Gastroesophageal sphincter (tissue), 4 donors: Measurements from ENCODE around the gene CEP112. TPM values are rescaled to one million over a fixed set of nuclear protein-coding genes. Genes with fewer than 3 reads are reported as not detected.

Experiments used
- ATAC-seq: fragments of 150-250 bp; one replicate; pipeline ENCODE4 v1.9.1; 2016; ENCODE audit warnings: mild to moderate bottlenecking, moderate library complexity
- H3K27ac ChIP-seq, 4 donors: fragments of 200-600 bp; sonication (generic) in 3 of 4; 1 replicate in 3 of 4; 2 replicates in 1 of 4; pipeline ENCODE4 v1.5.1; 2016 to 2019
- H3K27me3 ChIP-seq: fragments of 200-600 bp; sonication (generic); one replicate; pipeline ENCODE4 v1.5.1; 2019
- H3K36me3 ChIP-seq, 2 donors: fragments of 200-600 bp; sonication (generic); one replicate each; pipeline ENCODE4 v1.5.1; 2019; ENCODE audit warnings: control low read depth in 1 of 2
- H3K4me1 ChIP-seq, 3 donors: fragments of 200-600 bp; sonication (generic); 1 replicate in 2 of 3; 2 replicates in 1 of 3; pipeline ENCODE4 v1.5.1; 2016 to 2019; ENCODE audit warnings: control low read depth in 2 of 3
- H3K4me3 ChIP-seq, 2 donors: fragments of 200-600 bp; sonication (generic); one replicate each; pipeline ENCODE4 v1.5.1; 2019; ENCODE audit warnings: mild to moderate bottlenecking in 1 of 2, moderate library complexity in 1 of 2
- H3K9me3 ChIP-seq, 3 donors: fragments of 200-600 bp; sonication (generic); one replicate each; pipeline ENCODE4 v1.5.1; 2017 to 2019; ENCODE audit warnings: control low read depth in 2 of 3
- EP300 ChIP-seq: sonication (generic); formaldehyde crosslinking; IDR thresholded peaks from one replicate; pipeline ENCODE4 v1.6.1; 2017; ENCODE audit warnings: antibody characterized with exemption, mild to moderate bottlenecking
- POLR2A ChIP-seq, 2 donors: fragments of 450-650 bp; IDR thresholded peaks; one replicate each; pipeline ENCODE4 v1.6.1; 2017; ENCODE audit warnings: antibody characterized with exemption in 2 of 2, mild to moderate bottlenecking in 2 of 2, moderate library complexity in 1 of 2
- POLR2AphosphoS5 ChIP-seq: sonication (generic); formaldehyde crosslinking; IDR thresholded peaks from one replicate; pipeline ENCODE4 v1.6.1; 2017; ENCODE audit warnings: antibody characterized with exemption
- WGBS, 2 donors: methylation state at CpG; one replicate each; pipeline ENCODE4 v1.1.5; 2018; ENCODE audit warnings: low coverage in 1 of 2; 5-methylcytosine and 5-hydroxymethylcytosine counted together
- total RNA-seq, 4 donors: library from RNA; depleted of rRNA; stranded (reverse); fragments of >200 nt; gene quantifications; one replicate each; pipeline ENCODE4 v1.1.0, GENCODE V29; 2016
- TF ChIP-seq, protein P1 (sequence below), 4 experiments: fragments of 200-600 bp in 2 of 4; fragments of 450-650 bp in 2 of 4; sonication (generic) in 1 of 4; IDR thresholded peaks; one replicate each; pipeline ENCODE4 v1.5.1; 2017 to 2019; ENCODE audit warnings: antibody characterized with exemption in 4 of 4, mild to moderate bottlenecking in 2 of 4, moderate library complexity in 2 of 4

Gene CEP112
- total RNA-seq, 4 donors from 2014 or later: 21.9 to 38.2 (median 27.0) TPM

DNA sequence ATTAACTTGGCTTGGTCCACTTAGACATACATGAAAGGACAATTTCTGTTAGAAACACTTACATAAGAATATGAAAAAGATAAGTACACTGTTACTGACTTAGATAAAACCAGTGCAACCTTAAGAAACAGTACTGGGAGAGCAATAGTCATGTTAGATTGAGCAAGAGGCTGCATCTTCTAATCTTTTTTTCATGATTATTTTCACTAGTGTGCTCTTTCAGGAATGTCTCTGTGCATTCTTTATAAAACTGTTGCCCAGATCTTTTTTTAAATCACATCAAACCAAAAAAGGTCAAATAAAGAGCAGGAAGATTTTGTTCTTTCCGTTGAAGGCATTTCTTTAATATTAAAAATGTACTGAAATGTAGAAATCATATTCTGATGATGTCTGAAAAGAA is 529.7 kb downstream of the CEP112 start:
- Histone ChIP-seq H3K27me3 (no peaks in the 10 kb centered on the region), H3K4me3 (no peak overlapping the region), H3K36me3 (no peaks in the 10 kb centered on the region), H3K9me3 (no peaks in the 10 kb centered on the region), H3K27ac (no peak overlapping the region), H3K4me1 (peaks cover 0 to 10% (median 0%) of the 10 kb centered on the region in 3 donors)
- ATAC-seq: no peak
- WGBS, 2 donors: 31 to 56% methylated on average over 1 of the region's 1 CpG
- TF ChIP-seq EP300 (no peak), POLR2AphosphoS5 (no peak), POLR2A (IDR thresholded peaks at IDR 0.05) (no peak)
- TF ChIP-seq, protein P1, sequence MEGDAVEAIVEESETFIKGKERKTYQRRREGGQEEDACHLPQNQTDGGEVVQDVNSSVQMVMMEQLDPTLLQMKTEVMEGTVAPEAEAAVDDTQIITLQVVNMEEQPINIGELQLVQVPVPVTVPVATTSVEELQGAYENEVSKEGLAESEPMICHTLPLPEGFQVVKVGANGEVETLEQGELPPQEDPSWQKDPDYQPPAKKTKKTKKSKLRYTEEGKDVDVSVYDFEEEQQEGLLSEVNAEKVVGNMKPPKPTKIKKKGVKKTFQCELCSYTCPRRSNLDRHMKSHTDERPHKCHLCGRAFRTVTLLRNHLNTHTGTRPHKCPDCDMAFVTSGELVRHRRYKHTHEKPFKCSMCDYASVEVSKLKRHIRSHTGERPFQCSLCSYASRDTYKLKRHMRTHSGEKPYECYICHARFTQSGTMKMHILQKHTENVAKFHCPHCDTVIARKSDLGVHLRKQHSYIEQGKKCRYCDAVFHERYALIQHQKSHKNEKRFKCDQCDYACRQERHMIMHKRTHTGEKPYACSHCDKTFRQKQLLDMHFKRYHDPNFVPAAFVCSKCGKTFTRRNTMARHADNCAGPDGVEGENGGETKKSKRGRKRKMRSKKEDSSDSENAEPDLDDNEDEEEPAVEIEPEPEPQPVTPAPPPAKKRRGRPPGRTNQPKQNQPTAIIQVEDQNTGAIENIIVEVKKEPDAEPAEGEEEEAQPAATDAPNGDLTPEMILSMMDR (IDR thresholded peaks at IDR 0.05): no peak

DNA sequence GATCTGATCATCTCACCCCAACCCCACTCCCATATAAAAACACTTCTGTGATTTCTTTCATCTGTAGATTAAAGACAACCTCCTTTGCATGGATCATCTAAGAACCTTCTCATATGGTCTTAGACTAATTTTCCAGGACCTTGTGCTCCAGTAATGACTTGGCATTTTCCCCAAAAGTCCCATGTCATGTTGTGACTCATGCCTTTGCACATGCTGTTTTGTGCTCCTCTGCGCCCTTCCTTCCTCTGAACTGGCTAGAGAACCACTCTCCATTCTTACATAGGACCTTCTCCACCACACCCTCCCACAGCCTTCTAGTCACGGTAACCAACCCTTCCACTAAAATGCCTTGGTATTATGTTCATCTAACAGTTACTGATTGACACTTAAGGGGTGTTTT is 531.0 kb downstream of the CEP112 start:
- WGBS, 2 donors: 93 to 100% methylated on average over 2 of the region's 2 CpGs
- Histone ChIP-seq H3K4me3 (no peak overlapping the region), H3K27me3 (no peaks in the 10 kb centered on the region), H3K4me1 (peaks cover 0 to 10% (median 0%) of the 10 kb centered on the region in 3 donors), H3K9me3 (no peaks in the 10 kb centered on the region), H3K36me3 (no peaks in the 10 kb centered on the region), H3K27ac (no peak overlapping the region)
- ATAC-seq: no peak
- TF ChIP-seq, protein P1 (IDR thresholded peaks at IDR 0.05): no peak
- TF ChIP-seq POLR2AphosphoS5 (no peak), EP300 (no peak), POLR2A (IDR thresholded peaks at IDR 0.05) (no peak)

DNA sequence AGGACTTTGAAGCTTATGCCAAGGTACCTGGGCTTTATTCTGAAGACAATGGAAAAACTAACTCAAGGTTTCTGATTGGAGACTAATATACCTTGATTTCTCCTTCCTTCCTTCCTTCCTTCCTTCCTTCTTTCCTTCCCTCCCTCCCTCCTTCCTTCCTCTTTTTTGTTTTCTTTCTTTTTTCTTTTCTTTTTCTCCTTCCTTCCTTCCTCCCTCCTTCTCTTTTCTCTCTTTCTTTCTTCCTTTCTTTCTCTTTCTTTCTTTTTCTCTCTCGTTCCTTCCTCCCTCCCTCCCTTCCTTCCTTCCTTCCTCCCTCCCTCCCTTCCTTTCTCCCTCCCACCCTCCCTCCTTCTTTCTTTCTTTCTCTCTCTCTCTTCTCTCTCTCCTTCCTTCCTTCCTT is 531.9 kb downstream of the CEP112 start:
- WGBS, 2 donors: 100% methylated on average over 1 of the region's 1 CpG; no CpG with 5 or more reads in 1 of the 2 donors
- ATAC-seq: no peak
- Histone ChIP-seq H3K27me3 (no peaks in the 10 kb centered on the region), H3K4me3 (no peak overlapping the region), H3K27ac (no peak overlapping the region), H3K4me1 (peaks cover 0 to 10% (median 0%) of the 10 kb centered on the region in 3 donors), H3K9me3 (no peaks in the 10 kb centered on the region), H3K36me3 (no peaks in the 10 kb centered on the region)
- no peak for TF ChIP-seq EP300
- TF ChIP-seq, protein P1 (IDR thresholded peaks at IDR 0.05): no peak

DNA sequence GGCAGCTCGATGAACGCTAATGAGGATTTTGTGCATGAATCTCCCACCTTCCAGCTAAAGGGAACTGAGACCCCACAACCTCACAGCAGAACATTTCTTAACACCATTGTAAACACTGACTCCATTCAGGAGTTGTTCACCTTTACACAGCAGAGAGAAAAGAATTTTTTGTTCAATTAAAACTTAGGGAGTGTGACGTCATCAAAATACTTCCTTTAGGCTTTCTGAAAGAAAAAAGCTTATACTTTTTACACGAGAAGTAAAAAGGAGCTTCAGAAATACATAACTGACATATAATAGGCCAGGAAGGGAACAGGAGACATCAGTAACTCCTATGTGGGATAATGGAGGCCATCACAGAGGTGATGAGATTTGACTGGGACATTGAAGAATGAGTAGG is 532.4 kb downstream of the CEP112 start:
- no peak for ATAC-seq
- Histone ChIP-seq H3K36me3 (no peaks in the 10 kb centered on the region), H3K9me3 (no peaks in the 10 kb centered on the region), H3K27me3 (no peaks in the 10 kb centered on the region), H3K4me3 (no peak overlapping the region), H3K4me1 (peaks cover 0 to 9% (median 0%) of the 10 kb centered on the region in 3 donors), H3K27ac (no peak overlapping the region)
- TF ChIP-seq POLR2A (IDR thresholded peaks at IDR 0.05): no peak
- no peak for TF ChIP-seq POLR2AphosphoS5
- TF ChIP-seq, protein P1 (IDR thresholded peaks at IDR 0.05): no peak
- no peak for TF ChIP-seq EP300
- 71 to 100% methylated on average over 2 to 3 of the region's 4 CpGs for WGBS, 2 donors

DNA sequence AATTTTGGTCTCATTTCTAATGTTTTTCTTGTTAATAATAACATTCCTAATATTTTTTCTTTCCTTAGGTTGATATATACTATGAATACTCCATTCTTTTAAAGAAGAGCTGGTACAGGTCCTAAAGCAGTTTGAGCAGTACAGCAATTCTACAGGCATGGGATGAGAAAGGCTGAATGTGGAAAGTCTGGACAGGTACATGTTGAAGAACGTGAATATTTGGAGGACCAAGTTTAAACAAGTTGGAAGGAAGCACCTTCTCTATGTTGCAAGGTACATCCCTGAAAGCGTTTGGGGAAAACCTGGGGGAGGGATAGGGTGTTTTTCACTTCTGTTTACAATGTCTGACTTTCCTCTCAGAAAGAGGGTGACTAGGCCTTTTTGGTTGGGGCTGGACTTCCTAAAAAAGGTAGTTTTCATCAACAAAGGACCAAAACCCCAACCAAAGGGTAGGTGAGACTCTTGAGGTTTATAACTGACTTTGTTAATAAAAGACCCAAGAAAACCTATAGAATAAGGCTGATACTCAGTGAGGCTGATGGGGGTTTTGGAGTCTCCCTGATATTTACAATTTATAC is 534.6 kb downstream of the CEP112 start:
- TF ChIP-seq POLR2A (IDR thresholded peaks at IDR 0.05) (no peak), EP300 (no peak), POLR2AphosphoS5 (no peak)
- TF ChIP-seq, protein P1 (IDR thresholded peaks at IDR 0.05): no peak
- Histone ChIP-seq H3K36me3 (no peaks in the 10 kb centered on the region), H3K9me3 (no peaks in the 10 kb centered on the region), H3K27ac (no peak overlapping the region), H3K4me3 (no peak overlapping the region), H3K4me1 (no peaks in the 10 kb centered on the region), H3K27me3 (no peaks in the 10 kb centered on the region)
- WGBS, 2 donors: 88 to 100% methylated on average over 1 to 2 of the region's 2 CpGs
- ATAC-seq: no peak
